Activated CD4-positive, alpha-beta T cell treated with anti-CD3 and anti-CD28 coated beads, Interleukin-2, amount 50 U/mL, for 1 hour (primary cell): ENCODE measurements around the gene GJD3.
"Not testable (repeated sequence)": the region's sequence is repeated elsewhere in the genome, so short reads cannot be mapped to it uniquely, and the experiment has no call there.

ENCODE experiments used
- DNase-seq: peaks from one replicate; pipeline ENCODE4 v3.0.0-alpha.2; 2020

GJD3 gene

GRCh38 chr17:40364121-40364861, at the start of gene GJD3:
GJD3 (minus strand) TSS chr17:40364737; CDS start chr17:40363815, 922 bp downstream.
- DNase-seq: no peak

GRCh38 chr17:40414312-40414711, 49.8 kb upstream of the GJD3 start:
- not testable (repeated sequence) for DNase-seq

GRCh38 chr17:40412880-40413279, 48.3 kb upstream of the GJD3 start:
- no peak for DNase-seq

GRCh38 chr17:40411821-40412220, 47.3 kb upstream of the GJD3 start:
- DNase-seq: no peak

GRCh38 chr17:40410082-40410481, 45.5 kb upstream of the GJD3 start:
- DNase-seq: no peak

- DNase-seq: not testable (repeated sequence)
These were observed 45.0 kb upstream of the GJD3 start for GRCh38 chr17:40409540-40409939.

- no peak for DNase-seq
These were observed 42.9 kb upstream of the GJD3 start for GRCh38 chr17:40407460-40407859.

- DNase-seq: no peak
These were observed 39.5 kb upstream of the GJD3 start for GRCh38 chr17:40404003-40404402.

GRCh38 chr17:40402668-40403067, 38.1 kb upstream of the GJD3 start:
- DNase-seq: no peak

- DNase-seq: no peak
These were observed 34.6 kb upstream of the GJD3 start for GRCh38 chr17:40399185-40399584.

- not testable (repeated sequence) for DNase-seq
These were observed 22.0 kb upstream of the GJD3 start for GRCh38 chr17:40386555-40386954.

GRCh38 chr17:40382251-40382650, 17.7 kb upstream of the GJD3 start:
- no peak for DNase-seq

- no peak for DNase-seq
These were observed 14.4 kb upstream of the GJD3 start for GRCh38 chr17:40378966-40379365.

- DNase-seq: no peak
These were observed 13.3 kb upstream of the GJD3 start for GRCh38 chr17:40377832-40378231.

GRCh38 chr17:40376541-40376940, 12.0 kb upstream of the GJD3 start:
- DNase-seq: not testable (repeated sequence)

- DNase-seq: not testable (repeated sequence)
These were observed 11.2 kb upstream of the GJD3 start for GRCh38 chr17:40375786-40376185.

GRCh38 chr17:40374821-40375498, 10.4 kb upstream of the GJD3 start:
- DNase-seq: no peak

- DNase-seq: no peak
These were observed 9.5 kb upstream of the GJD3 start for GRCh38 chr17:40373999-40374398.

- no peak for DNase-seq
These were observed 8.8 kb upstream of the GJD3 start for GRCh38 chr17:40373324-40373723.

- not testable (repeated sequence) for DNase-seq
These were observed 8.1 kb upstream of the GJD3 start for GRCh38 chr17:40372644-40373043.

- no peak for DNase-seq
These were observed 7.5 kb upstream of the GJD3 start for GRCh38 chr17:40372031-40372430.

- no peak for DNase-seq
These were observed 6.9 kb upstream of the GJD3 start for GRCh38 chr17:40371261-40371929.

- DNase-seq: no peak
These were observed 5.4 kb upstream of the GJD3 start for GRCh38 chr17:40369923-40370322.

- not testable (repeated sequence) for DNase-seq
These were observed 3.2 kb upstream of the GJD3 start for GRCh38 chr17:40367728-40368127.
